PFSK-1 (cell line): Measurements from ENCODE around the gene KRT16.

Experiments used
- FOXP2 ChIP-seq: optimal IDR thresholded peaks from 2 replicates; pipeline ENCODE3; 2011; ENCODE audit warnings: borderline replicate concordance, control low read depth, inconsistent platforms; ENCODE audit not compliant: insufficient read depth; ENCODE audit errors: extremely low read length, extremely low read depth
- POLR2AphosphoS5 ChIP-seq: IDR thresholded peaks from 2 replicates; pipeline ENCODE4 v1.6.1; 2012; ENCODE audit warnings: low read depth, mild to moderate bottlenecking, control low read depth, low read length, moderate library complexity
- REST ChIP-seq, 2 experiments: IDR thresholded peaks; 2 replicates each; pipeline versions ENCODE4 v1.6.1 to v1.8.0; 2011 to 2012; ENCODE audit warnings: low read depth in 2 of 2, low read length in 2 of 2, control low read depth in 1 of 2, inconsistent platforms in 1 of 2, mild to moderate bottlenecking in 1 of 2, moderate library complexity in 1 of 2; ENCODE audit not compliant: insufficient read depth in 1 of 2
- SIN3A ChIP-seq: IDR thresholded peaks from 2 replicates; pipeline ENCODE4 v1.6.1; 2012; ENCODE audit warnings: mild to moderate bottlenecking, low read length, moderate library complexity, borderline replicate concordance; ENCODE audit not compliant: insufficient read depth
- TAF1 ChIP-seq: IDR thresholded peaks from 2 replicates; pipeline ENCODE4 v1.6.1; 2012; ENCODE audit warnings: low read length, control low read depth, borderline replicate concordance; ENCODE audit not compliant: insufficient read depth

KRT16 gene

GRCh38 chr17:41565338-41565737, 47.2 kb downstream of the KRT16 start:
- no peak for TF ChIP-seq REST (IDR thresholded peaks at IDR 0.05; ENCODE audit: insufficient read depth in 1 of 2, low read depth in 2 of 2, low read length in 2 of 2)
- no peak for TF ChIP-seq SIN3A
- no peak for TF ChIP-seq TAF1
- no peak for TF ChIP-seq POLR2AphosphoS5
- no peak for TF ChIP-seq FOXP2

GRCh38 chr17:41563607-41564170, 48.9 kb downstream of the KRT16 start:
- no peak for TF ChIP-seq POLR2AphosphoS5
- no peak for TF ChIP-seq FOXP2
- TF ChIP-seq TAF1 = no peak
- no peak for TF ChIP-seq SIN3A
- no peak for TF ChIP-seq REST (IDR thresholded peaks at IDR 0.05; ENCODE audit: insufficient read depth in 1 of 2, low read depth in 2 of 2, low read length in 2 of 2)

GRCh38 chr17:41561554-41561953, 51.0 kb downstream of the KRT16 start:
- TF ChIP-seq REST (IDR thresholded peaks at IDR 0.05; ENCODE audit: insufficient read depth in 1 of 2, low read depth in 2 of 2, low read length in 2 of 2) (no peak), POLR2AphosphoS5 (no peak), SIN3A (no peak), TAF1 (no peak), FOXP2 (no peak)
